Motor neuron (in vitro differentiated cells): ENCODE data around the gene PCLAF. TPM values are rescaled to one million over a fixed set of nuclear protein-coding genes. Genes with fewer than 3 reads are reported as not detected.
"Not testable (repeated sequence)": the region's sequence is repeated elsewhere in the genome, so short reads cannot be mapped to it uniquely, and the experiment has no call there.

Experiments used
- ATAC-seq, 8 experiments: fragments of 200-7000 bp; cut with Tn5 transposase; replicated peaks in 6 of 8; 2 replicates each; pipeline ENCODE4 v1.8.0; 2021; ENCODE audit warnings: mild to moderate bottlenecking in 8 of 8, moderate library complexity in 8 of 8
- H3K27ac ChIP-seq, 2 donors: fragments of 250-450 bp; sonication (Bioruptor Pico); 2 replicates each; pipeline ENCODE4 v1.9.0; 2021; ENCODE audit warnings: antibody characterized with exemption in 2 of 2, mild to moderate bottlenecking in 2 of 2, moderate library complexity in 1 of 2
- H3K4me1 ChIP-seq, 2 donors: fragments of 250-450 bp; sonication (Bioruptor Pico); replicated peaks in 1 of 2; 2 replicates each; pipeline ENCODE4 v1.6.1; 2021; ENCODE audit warnings: antibody characterized with exemption in 2 of 2, mild to moderate bottlenecking in 2 of 2, moderate library complexity in 1 of 2
- H3K4me3 ChIP-seq, 5 donors: fragments of 250-450 bp; sonication (Bioruptor Pico); 2 replicates each; pipeline ENCODE4 v1.9.0; 2021; ENCODE audit warnings: antibody characterized with exemption in 5 of 5, mild to moderate bottlenecking in 5 of 5, moderate library complexity in 4 of 5
- WGBS, 10 experiments: fragments of 450-650 bp; shearing (Covaris generic); methylation state at CpG; one replicate each; pipeline ENCODE4 v1.0.0; 2022; 5-methylcytosine and 5-hydroxymethylcytosine counted together
- in situ Hi-C, 9 experiments: fragments of 400-800 bp; cut with MboI; loops; one replicate each; pipeline ENCODE4 v1.15.0; 2021; ENCODE audit warnings: low sequenced_read_pairs in 9 of 9, low pct_unique_long_range_greater_than_20kb in 2 of 9; ENCODE audit not compliant: unreplicated experiment in 9 of 9
- total RNA-seq, 8 experiments: library from RNA; unstranded; fragments of 300-600 nt; gene quantifications; 2 replicates each; pipeline versions ENCODE4 v1.2.3 to v1.2.4, GENCODE V29; 2022

The PCLAF gene
- total RNA-seq, 8 experiments from 2014 or later = 2.4 to 81.1 (median 4.9) TPM; not detected in 1

- Histone ChIP-seq H3K4me1 (no peaks in the 10 kb centered on the region), H3K4me3 (no peak overlapping the region), H3K27ac (no peak overlapping the region)
- ATAC-seq = no peak
- WGBS, 10 experiments = 64 to 100% (median 100%) methylated on average over 1 to 2 of the region's 2 CpGs; no CpG with 5 or more reads in 2 of the 10 experiments
- in situ Hi-C loops = no loop called here
Observed at GRCh38 chr15:64337761-64338160, 43.5 kb downstream of the PCLAF start.

- no peak overlapping the region for H3K27ac ChIP-seq
- peak in 3 of 8 experiments; percentile 53 to 99 (median 98) for ATAC-seq
- H3K4me1 ChIP-seq = no peaks in the 10 kb centered on the region
- in situ Hi-C loops = no loop called here
- WGBS, 10 experiments = 43 to 100% (median 80%) methylated on average over 1 to 8 of the region's 9 CpGs; no CpG with 5 or more reads in 1 of the 10 experiments
- H3K4me3 ChIP-seq = no peak overlapping the region
Observed at GRCh38 chr15:64333986-64334929, 47.0 kb downstream of the PCLAF start.

DNA sequence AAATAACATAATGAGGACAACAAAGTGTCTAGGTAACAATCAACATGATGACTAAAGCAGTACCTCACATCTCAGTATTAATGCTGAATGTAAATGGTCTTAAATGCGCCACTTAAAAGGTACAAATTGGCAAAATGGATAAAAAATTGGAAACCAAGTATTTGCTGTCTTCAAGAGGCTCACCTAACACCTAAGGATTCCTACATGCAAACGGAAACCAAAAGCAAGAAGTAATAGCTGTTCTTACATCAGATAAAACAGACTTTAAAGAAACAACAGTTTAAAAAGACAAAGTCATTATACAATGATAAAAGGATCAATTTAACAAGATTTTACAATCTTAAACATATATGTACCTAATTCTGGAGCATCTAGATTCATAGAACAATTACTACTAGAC lies 47.7 kb downstream of the PCLAF start:
- 50 to 100% (median 90%) methylated on average over 1 to 2 of the region's 2 CpGs; no CpG with 5 or more reads in 1 of the 10 experiments for WGBS, 10 experiments

GRCh38 chr15:64331668-64332067 lies 49.6 kb downstream of the PCLAF start:
- in situ Hi-C loops, H3K4me1 ChIP-seq, H3K27ac ChIP-seq, H3K4me3 ChIP-seq, ATAC-seq: not testable (repeated sequence)
- WGBS, 10 experiments = no CpG with 5 or more reads among the region's 3 CpGs

More for the DNA sequence above, 47.7 kb downstream of the PCLAF start:
- in situ Hi-C loops = no loop called here
- no peak for ATAC-seq
- H3K4me1 ChIP-seq = no peaks in the 10 kb centered on the region
- H3K4me3 ChIP-seq = no peak overlapping the region
- no peak overlapping the region for H3K27ac ChIP-seq

GRCh38 chr15:64326975-64327374 lies 54.3 kb downstream of the PCLAF start:
- H3K4me1 ChIP-seq, ATAC-seq, H3K27ac ChIP-seq, in situ Hi-C loops: not testable (repeated sequence)
- WGBS, 10 experiments = no CpG with 5 or more reads among the region's 15 CpGs
- H3K4me3 ChIP-seq = peak overlapping the region in 1 of 5 donors; percentile 22

DNA sequence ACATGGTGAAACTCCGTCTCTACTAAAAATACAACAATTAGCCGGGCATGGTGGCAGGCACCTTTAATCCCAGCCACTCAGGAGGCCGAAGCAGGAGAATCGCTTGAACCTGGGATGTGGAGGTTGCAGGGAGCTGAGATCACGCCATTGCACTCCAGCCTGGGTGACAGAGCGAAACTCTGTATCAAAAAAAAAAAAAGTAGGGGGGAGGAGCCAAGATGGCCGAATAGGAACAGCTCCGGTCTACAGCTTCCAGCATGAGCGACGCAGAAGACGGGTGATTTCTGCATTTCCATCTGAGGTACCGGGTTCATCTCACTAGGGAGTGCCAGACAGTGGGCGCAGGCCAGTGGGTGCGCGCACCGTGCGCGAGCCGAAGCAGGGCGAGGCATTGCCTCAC lies 54.8 kb downstream of the PCLAF start:
- WGBS, 10 experiments = 93 to 100% (median 100%) methylated on average over 2 to 3 of the region's 20 CpGs; no CpG with 5 or more reads in 7 of the 10 experiments
- ATAC-seq = peak in 2 of 8 experiments; percentile 75 to 83
- in situ Hi-C loops, H3K4me1 ChIP-seq, H3K27ac ChIP-seq: not testable (repeated sequence)
- H3K4me3 ChIP-seq = peak overlapping the region in 1 of 5 donors; percentile 22

- Histone ChIP-seq H3K4me1 (no peaks in the 10 kb centered on the region), H3K27ac (no peak overlapping the region), H3K4me3 (no peak overlapping the region)
- peak in 3 of 8 experiments; percentile 26 to 94 (median 93) for ATAC-seq
- 0 to 100% (median 64%) methylated on average over 1 to 4 of the region's 5 CpGs; no CpG with 5 or more reads in 2 of the 10 experiments for WGBS, 10 experiments
- in situ Hi-C loops = no loop called here
Observed at GRCh38 chr15:64324165-64324877, 56.9 kb downstream of the PCLAF start.

GRCh38 chr15:64315216-64315615 lies 66.0 kb downstream of the PCLAF start:
- H3K4me1 ChIP-seq = peaks cover 7 to 9% of the 10 kb centered on the region in 2 donors
- WGBS, 10 experiments = 0 to 82% (median 12%) methylated on average over 2 to 4 of the region's 4 CpGs; no CpG with 5 or more reads in 3 of the 10 experiments
- H3K4me3 ChIP-seq = no peak overlapping the region
- H3K27ac ChIP-seq = no peak overlapping the region
- in situ Hi-C loops = no loop called here
- ATAC-seq = peak in 2 of 8 experiments; percentile 8 to 18

DNA sequence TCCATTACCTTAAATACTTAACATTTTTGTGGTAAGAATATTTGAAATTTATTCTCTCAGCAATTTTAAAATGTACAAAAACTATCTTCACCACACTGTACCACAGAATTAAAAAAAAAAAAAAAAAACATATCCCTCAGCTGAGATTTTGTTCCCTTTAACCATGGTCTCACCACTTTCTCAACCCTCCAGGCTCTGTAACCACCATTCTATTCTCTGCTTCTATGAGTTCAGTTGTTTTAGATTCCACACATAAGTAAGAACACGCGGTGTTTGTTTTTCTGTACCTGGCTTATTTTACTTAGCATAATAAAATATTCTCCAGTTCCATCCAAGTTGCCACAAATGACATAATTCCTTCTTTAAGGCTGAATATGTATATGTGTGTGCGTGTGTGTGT lies 66.8 kb downstream of the PCLAF start:
- ATAC-seq = peak in 2 of 8 experiments; percentile 24 to 39
- in situ Hi-C loops = no loop called here
- WGBS, 10 experiments = 0 to 100% (median 77%) methylated on average over 2 to 3 of the region's 3 CpGs; no CpG with 5 or more reads in 2 of the 10 experiments
- Histone ChIP-seq H3K27ac (no peak overlapping the region), H3K4me1 (peaks cover 7 to 9% of the 10 kb centered on the region in 2 donors), H3K4me3 (no peak overlapping the region)

Other genes starting within 250 kb of the PCLAF start
- gene SNX22, start 229.7 kb downstream of the PCLAF start, total RNA-seq = 1 to 10 TPM; 1.7 to 6.0 (median 3.4) TPM
- 1,000 to 10,000 TPM in 1 of 8 experiments, 100 to 1,000 TPM in 7; 281 to 1,089 (median 441) TPM for gene PPIB, start 218.4 kb downstream of the PCLAF start, total RNA-seq
- 10 to 100 TPM; 12.3 to 30.8 (median 25.4) TPM for gene CSNK1G1, start 25.3 kb downstream of the PCLAF start, total RNA-seq
- gene TRIP4, start 6.4 kb upstream of the PCLAF start, total RNA-seq = 10 to 100 TPM in 6 of 8 experiments, 1 to 10 TPM in 2; 9.6 to 21.9 (median 13.4) TPM
- 10 to 100 TPM; 11.7 to 86.7 (median 27.7) TPM for gene ZNF609, start 79.1 kb upstream of the PCLAF start, total RNA-seq